HG02852 (cell line): ENCODE measurements around the gene PKDCC.

Source experiments
- ATAC-seq: cut with Tn5 transposase; IDR thresholded peaks from one replicate; pipeline ENCODE4 v1.9.1; 2021; ENCODE audit warnings: mild to moderate bottlenecking, moderate library complexity; ENCODE audit not compliant: unreplicated experiment

Gene PKDCC

GRCh38 chr2:42048299-42049220, 739 bp downstream of the PKDCC start:
- peak; percentile 9 for ATAC-seq

GRCh38 chr2:42049221-42050009, 1.6 kb downstream of the PKDCC start:
- no peak for ATAC-seq

- ATAC-seq: no peak
These were observed 2.3 kb downstream of the PKDCC start for GRCh38 chr2:42050010-42050702.

GRCh38 chr2:42050703-42051542, 3.1 kb downstream of the PKDCC start:
- ATAC-seq: no peak

GRCh38 chr2:42051543-42052235, 3.9 kb downstream of the PKDCC start:
- ATAC-seq: no peak

GRCh38 chr2:42052702-42053481, 5.1 kb downstream of the PKDCC start:
- ATAC-seq: no peak

- no peak for ATAC-seq
These were observed 5.6 kb downstream of the PKDCC start for GRCh38 chr2:42053482-42053790.

GRCh38 chr2:42053791-42054701, 6.2 kb downstream of the PKDCC start:
- ATAC-seq: no peak

GRCh38 chr2:42054714-42055430, 7.1 kb downstream of the PKDCC start:
- ATAC-seq: no peak

- no peak for ATAC-seq
These were observed 8.0 kb downstream of the PKDCC start for GRCh38 chr2:42055573-42056514.

- ATAC-seq: no peak
These were observed 9.5 kb downstream of the PKDCC start for GRCh38 chr2:42057159-42057901.

GRCh38 chr2:42057902-42058450, 10.2 kb downstream of the PKDCC start:
- no peak for ATAC-seq

GRCh38 chr2:42059261-42059898, 11.6 kb downstream of the PKDCC start:
- ATAC-seq: no peak

- ATAC-seq: no peak
These were observed 12.2 kb downstream of the PKDCC start for GRCh38 chr2:42060028-42060427.
